ENCODE data around the gene PSMB9. TPM values are rescaled to one million over a fixed set of nuclear protein-coding genes. Genes with fewer than 3 reads are reported as not detected.

PSMB9 gene
- total RNA-seq, 1 donor from 2014 or later, result 5.7 TPM

DNA sequence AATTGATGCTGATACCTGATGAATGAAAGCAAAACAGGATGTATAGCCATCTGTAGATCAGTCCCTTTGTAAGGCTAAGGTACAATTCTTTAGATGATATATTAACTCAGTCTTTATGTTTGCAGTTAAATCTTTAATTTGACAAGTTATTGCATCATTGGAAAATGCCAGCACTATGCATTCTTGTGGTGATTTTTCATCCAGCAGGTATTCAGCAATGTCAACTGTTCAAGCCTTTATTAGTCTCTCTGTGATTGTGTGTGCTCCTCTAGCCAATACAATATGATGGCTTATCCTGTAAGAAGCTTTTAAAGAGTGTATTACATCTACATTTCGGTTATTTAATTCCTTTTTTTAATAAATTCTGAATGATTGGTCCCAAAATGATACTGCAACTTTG is 52.5 kb downstream of the PSMB9 start:
- no peak for DNase-seq

GRCh38 chr6:32908897-32909296 is 54.9 kb downstream of the PSMB9 start:
- no peak for DNase-seq

Small RNA genes within 50 kb of the gene (small RNA-seq; reads per million reads assigned to genes)
- not detected for gene HLA-Z (ENCODE audit: low replicate concordance)

Other genes with a start within 250 kb of the PSMB9 start
- gene HLA-DQA1, start 216.8 kb upstream of the PSMB9 start, total RNA-seq, result not detected
- not detected for gene HLA-DQB1, start 187.5 kb upstream of the PSMB9 start, total RNA-seq
- gene HLA-DQA2, start 112.8 kb upstream of the PSMB9 start, total RNA-seq, result 0.31 TPM
- gene HLA-DQB2, start 90.7 kb upstream of the PSMB9 start, total RNA-seq, result not detected
- 1.4 TPM for gene HLA-DOB, start 37.2 kb upstream of the PSMB9 start, total RNA-seq
- gene TAP2, start 15.5 kb upstream of the PSMB9 start, total RNA-seq, result 6.2 TPM
- gene PSMB8, start 10.1 kb upstream of the PSMB9 start, total RNA-seq, result 8.5 TPM
- 15.4 TPM for gene TAP1, start 488 bp upstream of the PSMB9 start, total RNA-seq
- gene HLA-DMB, start 86.8 kb downstream of the PSMB9 start, total RNA-seq, result 6.6 TPM
- 4.3 TPM for gene HLA-DMA, start 98.9 kb downstream of the PSMB9 start, total RNA-seq
- gene BRD2, start 114.4 kb downstream of the PSMB9 start, total RNA-seq, result 84.5 TPM
- 1.6 TPM for gene HLA-DOA, start 155.4 kb downstream of the PSMB9 start, total RNA-seq
- gene HLA-DPA1, start 219.5 kb downstream of the PSMB9 start, total RNA-seq, result 15.6 TPM
- 9.9 TPM for gene HLA-DPB1, start 221.8 kb downstream of the PSMB9 start, total RNA-seq